ENCODE results near the gene SENP3.
"Not testable (repeated sequence)": the region's sequence is repeated elsewhere in the genome, so short reads cannot be mapped to it uniquely, and the experiment has no call there.

The SENP3 gene

GRCh38 chr17:7577327-7578199 lies 15.8 kb downstream of the SENP3 start:
- DNase-seq: no peak

DNA sequence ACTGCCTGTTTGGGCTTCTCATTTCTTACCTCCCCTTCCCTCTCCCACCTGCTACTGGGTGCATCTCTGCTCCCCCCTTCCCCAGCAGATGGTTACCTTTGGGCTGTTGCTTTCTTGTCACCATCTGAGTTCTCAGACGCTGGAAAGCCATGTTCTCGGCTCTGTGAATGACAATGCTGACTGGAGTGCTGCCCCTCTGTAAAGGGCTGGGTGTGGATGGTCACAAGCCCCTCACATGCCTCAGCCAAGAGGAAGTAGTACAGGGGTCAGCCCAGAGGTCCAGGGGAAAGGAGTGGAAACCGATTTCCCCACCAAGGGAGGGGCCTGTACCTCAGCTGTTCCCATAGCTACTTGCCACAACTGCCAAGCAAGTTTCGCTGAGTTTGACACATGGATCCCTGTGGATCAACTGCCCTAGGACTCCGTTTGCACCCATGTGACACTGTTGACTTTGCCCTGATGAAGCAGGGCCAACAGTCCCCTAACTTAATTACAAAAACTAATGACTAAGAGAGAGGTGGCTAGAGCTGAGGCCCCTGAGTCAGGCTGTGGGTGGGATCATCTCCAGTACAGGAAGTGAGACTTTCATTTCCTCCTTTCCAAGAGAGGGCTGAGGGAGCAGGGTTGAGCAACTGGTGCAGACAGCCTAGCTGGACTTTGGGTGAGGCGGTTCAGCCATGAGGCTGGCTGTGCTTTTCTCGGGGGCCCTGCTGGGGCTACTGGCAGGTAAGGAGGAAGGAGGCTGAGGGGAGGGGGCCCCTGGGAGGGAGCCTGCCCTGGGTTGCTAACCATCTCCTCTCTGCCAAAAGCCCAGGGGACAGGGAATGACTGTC lies 17.5 kb downstream of the SENP3 start, which contains the start of gene CD68:
CD68 (plus strand) TSS at position 638 of the 833 bp plus-strand sequence; CDS start at position 678, 40 bp downstream.
- no peak for DNase-seq

- DNase-seq: no peak
These were observed 18.3 kb downstream of the SENP3 start for GRCh38 chr17:7579834-7580603.

DNA sequence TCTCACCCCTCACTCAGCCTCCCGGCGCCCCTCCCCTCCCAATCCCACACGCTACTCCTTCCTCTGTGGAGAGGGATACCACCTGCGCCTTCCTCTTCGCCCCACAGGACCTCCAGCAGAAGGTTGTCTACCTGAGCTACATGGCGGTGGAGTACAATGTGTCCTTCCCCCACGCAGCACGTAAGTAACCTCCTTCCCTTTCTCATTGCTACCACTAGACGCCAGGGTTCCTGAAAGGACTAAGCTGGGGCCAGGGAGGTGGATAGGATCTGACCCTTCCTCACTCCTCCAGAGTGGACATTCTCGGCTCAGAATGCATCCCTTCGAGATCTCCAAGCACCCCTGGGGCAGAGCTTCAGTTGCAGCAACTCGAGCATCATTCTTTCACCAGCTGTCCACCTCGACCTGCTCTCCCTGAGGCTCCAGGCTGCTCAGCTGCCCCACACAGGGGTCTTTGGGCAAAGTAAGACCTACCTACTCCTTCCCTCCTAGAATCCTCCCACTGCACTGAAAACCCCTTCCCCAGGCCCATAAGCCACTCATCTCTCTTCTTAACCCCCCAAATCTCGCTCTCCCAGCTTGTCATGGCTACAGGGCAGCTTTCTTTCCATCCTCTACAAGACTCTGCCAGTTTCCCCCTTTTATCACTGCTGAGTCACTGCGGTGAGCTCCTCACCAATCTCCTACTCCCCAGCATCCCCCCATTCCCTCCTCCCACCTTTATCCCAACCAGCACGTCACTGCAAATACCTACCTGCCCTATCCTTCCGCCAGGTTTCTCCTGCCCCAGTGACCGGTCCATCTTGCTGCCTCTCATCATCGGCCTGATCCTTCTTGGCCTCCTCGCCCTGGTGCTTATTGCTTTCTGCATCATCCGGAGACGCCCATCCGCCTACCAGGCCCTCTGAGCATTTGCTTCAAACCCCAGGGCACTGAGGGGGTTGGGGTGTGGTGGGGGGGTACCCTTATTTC lies 19.2 kb downstream of the SENP3 start:
- no peak for DNase-seq

- DNase-seq: no peak
These were observed 20.9 kb downstream of the SENP3 start for GRCh38 chr17:7582396-7583252.

DNA sequence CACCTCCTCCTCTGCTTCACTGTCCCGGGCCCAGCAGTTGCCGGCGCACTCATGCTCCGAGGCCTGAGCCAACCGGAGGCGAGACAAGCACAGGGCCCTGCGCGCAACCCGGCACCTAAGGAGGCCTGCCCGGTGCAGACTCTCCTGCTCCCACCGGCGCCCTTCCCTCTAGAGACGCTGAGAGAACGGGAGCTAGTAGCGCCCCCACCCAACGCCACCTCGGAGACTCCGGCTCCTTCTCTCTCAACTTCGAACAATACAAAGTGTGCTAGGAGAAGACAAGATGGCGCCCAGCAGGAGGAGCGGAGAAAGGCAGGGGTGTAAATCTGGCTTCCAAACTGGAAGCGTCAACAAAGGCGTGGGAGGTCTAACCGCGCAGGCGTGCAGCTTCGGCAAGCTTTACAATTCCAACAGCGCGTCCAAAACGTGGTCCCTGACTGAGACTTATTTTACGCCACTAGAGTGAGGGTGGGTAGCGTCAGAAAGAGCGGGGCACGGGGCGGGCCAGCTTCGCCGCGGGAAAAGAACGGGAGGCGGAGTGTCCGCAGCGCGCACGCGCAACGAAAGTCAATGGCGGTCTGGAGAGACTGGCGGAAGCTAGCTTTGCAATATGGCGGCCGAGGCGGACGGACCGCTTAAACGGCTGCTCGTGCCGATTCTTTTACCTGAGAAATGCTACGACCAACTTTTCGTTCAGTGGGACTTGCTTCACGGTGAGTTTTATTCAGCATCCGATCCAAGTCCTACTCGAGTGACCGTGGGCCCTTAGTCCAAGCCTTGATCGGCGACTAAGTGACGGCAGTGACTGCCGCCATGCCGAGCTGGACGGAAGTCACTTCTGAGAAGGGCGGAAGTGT lies 21.8 kb downstream of the SENP3 start, which contains the start of gene MPDU1:
MPDU1 (plus strand) TSS at position 600 of the 857 bp plus-strand sequence; CDS start at position 611, 11 bp downstream.
- peak; percentile 87 for DNase-seq

DNA sequence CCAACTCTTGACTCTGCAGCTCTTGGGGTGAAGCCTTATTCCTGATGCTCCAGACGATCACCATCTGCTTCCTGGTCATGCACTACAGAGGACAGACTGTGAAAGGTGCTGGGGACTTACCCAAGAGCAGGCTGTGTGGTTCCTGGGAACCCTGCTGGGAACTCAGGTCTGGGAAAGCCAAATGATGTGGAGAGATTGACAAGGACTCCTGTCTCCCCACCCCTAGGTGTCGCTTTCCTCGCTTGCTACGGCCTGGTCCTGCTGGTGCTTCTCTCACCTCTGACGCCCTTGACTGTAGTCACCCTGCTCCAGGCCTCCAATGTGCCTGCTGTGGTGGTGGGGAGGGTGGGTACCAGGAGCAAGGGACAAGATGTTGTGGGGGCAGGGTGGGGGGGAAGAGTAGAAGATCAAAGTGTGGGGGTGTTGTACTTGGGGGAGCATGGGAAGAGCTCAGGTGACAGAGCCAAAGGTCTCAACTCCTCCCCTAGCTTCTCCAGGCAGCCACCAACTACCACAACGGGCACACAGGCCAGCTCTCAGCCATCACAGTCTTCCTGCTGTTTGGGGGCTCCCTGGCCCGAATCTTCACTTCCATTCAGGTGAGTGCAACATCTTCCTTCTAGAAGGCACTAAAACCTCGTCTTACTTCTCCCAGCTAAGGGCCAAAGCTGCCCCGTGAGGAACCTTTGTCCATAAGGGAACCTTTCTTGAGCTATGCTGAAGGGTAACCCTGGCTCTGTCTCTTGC lies 25.1 kb downstream of the SENP3 start:
- DNase-seq: no peak

GRCh38 chr17:7587420-7588151 lies 25.9 kb downstream of the SENP3 start:
- DNase-seq: no peak

GRCh38 chr17:7588553-7589203 lies 27.0 kb downstream of the SENP3 start:
- DNase-seq: no peak

- DNase-seq: no peak
These were observed 27.6 kb downstream of the SENP3 start for GRCh38 chr17:7589204-7589868.

- DNase-seq: no peak
These were observed 28.4 kb downstream of the SENP3 start, which contains the start of gene SOX15 for GRCh38 chr17:7589891-7590691. SOX15 (minus strand) TSS chr17:7590094; CDS start chr17:7589676, 418 bp downstream.

- DNase-seq: no peak
These were observed 29.0 kb downstream of the SENP3 start for GRCh38 chr17:7590743-7591142.

DNA sequence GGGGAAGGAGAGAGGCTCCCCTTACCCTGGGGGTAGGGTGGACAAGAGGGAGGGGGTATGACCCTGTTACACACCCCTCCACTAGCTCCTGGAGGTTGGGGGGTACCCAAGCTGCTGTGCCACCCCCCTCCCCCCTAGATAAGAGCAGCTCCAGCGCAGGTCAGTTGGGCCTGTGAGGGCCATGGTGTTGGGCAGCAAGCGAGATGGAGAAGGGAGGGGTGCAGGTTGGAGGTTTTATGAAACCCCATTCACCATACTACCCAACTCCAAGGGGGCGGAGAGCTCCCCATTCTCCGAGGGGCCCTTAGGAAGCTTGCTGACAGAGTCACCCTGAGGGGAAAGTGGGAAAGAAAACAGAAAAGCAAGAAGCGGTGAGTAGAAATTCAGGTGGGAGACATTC lies 29.9 kb downstream of the SENP3 start:
- DNase-seq: no peak

DNA sequence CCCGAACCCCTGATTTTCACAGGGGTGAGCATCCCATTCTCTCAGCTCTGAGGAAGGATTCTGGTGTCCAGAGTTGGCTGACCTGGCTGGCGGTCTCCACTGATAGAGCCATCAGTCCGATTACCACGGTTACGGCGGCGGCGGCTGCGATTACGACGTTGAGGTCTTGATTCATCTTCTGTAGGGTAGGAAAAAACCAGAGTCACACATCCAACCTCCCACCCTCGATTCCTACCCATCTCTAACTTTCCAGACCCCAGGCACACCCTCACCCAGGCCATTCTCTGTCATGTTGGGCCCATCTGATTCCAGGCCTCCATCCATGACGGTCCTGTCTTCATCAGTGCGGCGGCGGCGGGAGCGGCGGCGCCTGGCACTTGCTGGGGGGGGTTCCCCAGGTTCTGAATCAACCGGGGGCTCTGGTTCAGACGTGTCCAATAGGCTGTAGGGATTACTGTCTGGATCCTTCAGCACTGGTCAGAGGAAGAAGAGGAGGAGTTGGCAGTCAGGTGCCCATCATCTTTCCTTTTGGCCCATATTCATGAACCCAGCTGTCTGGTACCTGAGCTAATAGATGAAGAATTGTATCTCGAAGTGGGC lies 30.8 kb downstream of the SENP3 start:
- no peak for DNase-seq

DNA sequence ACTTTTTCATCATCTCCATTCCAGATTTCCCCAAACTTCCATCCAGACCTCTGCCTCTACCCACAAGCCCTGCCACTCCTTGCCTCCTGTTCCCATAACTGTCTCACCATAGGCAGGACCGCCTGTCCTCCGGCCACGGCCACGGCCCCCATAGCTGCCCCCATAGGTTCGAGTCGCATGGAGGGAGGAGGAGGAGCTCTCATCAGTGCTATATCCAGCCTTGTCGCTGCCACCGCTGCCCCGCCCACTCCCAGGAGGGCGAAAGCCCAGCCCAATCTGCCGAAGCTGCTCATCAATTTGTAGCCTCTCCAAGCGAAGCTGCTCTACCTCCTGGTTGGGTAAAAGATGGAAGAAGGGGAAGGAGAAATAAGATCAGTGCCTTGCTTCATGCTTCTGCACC lies 31.6 kb downstream of the SENP3 start:
- DNase-seq: no peak

- not testable (repeated sequence) for DNase-seq
These were observed 35.8 kb downstream of the SENP3 start for GRCh38 chr17:7597561-7597960.
